Naive thymus-derived CD8-positive, alpha-beta T cell (primary cell): ENCODE results near the gene GMEB2. TPM values are rescaled to one million over a fixed set of nuclear protein-coding genes. Genes with fewer than 3 reads are reported as not detected.
A peak's percentile ranks its signal among the peaks of the same experiment; 100 is the strongest.
"Not testable (repeated sequence)": the region's sequence is repeated elsewhere in the genome, so short reads cannot be mapped to it uniquely, and the experiment has no call there.

Experiments used
- ATAC-seq, 2 donors: fragments of 150-1000 bp; cut with Tn5 transposase in 1 of 2; sonication (Bioruptor Pico), chemical (Tn5 transposase) in 1 of 2; 1 replicate in 1 of 2; 2 replicates in 1 of 2; pipeline ENCODE4 v1.10.0; 2021; ENCODE audit warnings: mild to moderate bottlenecking in 2 of 2, moderate library complexity in 2 of 2
- POLR2A ChIA-PET: fragments of 350-600 bp; sonication (Branson Sonifier 250); formaldehyde crosslinking; loops from one replicate; lab custom pipeline; 2021; ENCODE audit warnings: antibody characterized with exemption; lab: Charles Lee
- DNase-seq, 10 donors: peaks; one replicate each; pipeline versions ENCODE4 v3.0.0 to v3.0.0-alpha.2; 2020 to 2022
- H3K27ac Mint-ChIP-seq, 10 donors: one replicate each; pipeline ENCODE4 v1.8.0; 2020 to 2022; ENCODE audit warnings: mild to moderate bottlenecking in 10 of 10, mixed read lengths in 10 of 10, moderate library complexity in 4 of 10, inconsistent platforms in 1 of 10
- H3K27me3 Mint-ChIP-seq, 5 donors: one replicate each; pipeline ENCODE4 v1.8.0; 2021 to 2022; ENCODE audit warnings: mixed read lengths in 5 of 5
- H3K36me3 Mint-ChIP-seq, 3 donors: one replicate each; pipeline ENCODE4 v1.8.0; 2020 to 2022; ENCODE audit warnings: mixed read lengths in 3 of 3, mild to moderate bottlenecking in 2 of 3, inconsistent platforms in 1 of 3
- H3K4me1 Mint-ChIP-seq, 4 donors: one replicate each; pipeline ENCODE4 v1.8.0; 2021 to 2022; ENCODE audit warnings: mixed read lengths in 4 of 4
- H3K4me3 Mint-ChIP-seq, 10 donors: one replicate each; pipeline ENCODE4 v1.8.0; 2020 to 2022; ENCODE audit warnings: mild to moderate bottlenecking in 10 of 10, mixed read lengths in 10 of 10, moderate library complexity in 6 of 10, inconsistent platforms in 1 of 10
- H3K9me3 Mint-ChIP-seq, 9 donors: one replicate each; pipeline ENCODE4 v1.8.0; 2020 to 2022; ENCODE audit warnings: mixed read lengths in 9 of 9, mild to moderate bottlenecking in 3 of 9, inconsistent platforms in 1 of 9, moderate library complexity in 1 of 9
- polyA plus RNA-seq, 3 donors: library from polyadenylated mRNA; unstranded; fragments of 300-500 nt; fragmentation: Illumina TruSeq; gene quantifications; one replicate each; pipeline ENCODE4 v1.2.3, GENCODE V29; 2021
- total RNA-seq, 8 experiments: library from RNA in 2 of 8; stranded (reverse) in 2 of 8; gene quantifications; one replicate each; pipeline ENCODE4 v1.2.3 and lab custom pipeline; 2021 to 2026

Gene GMEB2
- total and polyA plus RNA-seq, 5 experiments from 2014 or later: 6.2 to 26.6 (median 16.3) TPM

DNA sequence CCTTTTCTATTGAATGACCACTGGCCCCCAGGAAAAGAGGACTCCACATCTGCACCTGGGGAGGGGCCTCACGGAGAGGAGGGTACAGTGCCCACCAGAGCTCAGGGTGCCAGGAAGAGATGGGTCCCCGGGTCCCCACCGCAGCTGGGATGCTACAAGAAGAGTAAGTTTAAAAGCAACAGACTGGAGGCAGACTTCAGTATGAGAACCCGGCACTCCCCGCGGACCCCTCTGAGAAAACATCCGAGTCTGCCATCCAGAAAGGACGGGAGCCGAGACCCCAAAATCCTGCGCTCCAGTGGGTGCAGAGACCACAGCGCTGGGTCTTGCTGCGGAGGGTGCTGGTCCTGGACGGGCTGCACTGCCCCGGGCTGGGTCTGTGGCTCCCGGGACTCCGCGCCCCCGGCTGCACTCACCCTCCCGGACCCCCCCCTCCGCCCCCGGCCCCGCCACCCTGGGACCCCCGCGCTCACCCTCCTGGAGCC lies 53.2 kb downstream of the GMEB2 start:
- Mint-ChIP-seq H3K36me3 (no peaks in the 10 kb centered on the region), H3K4me3 (peak overlapping the region; percentile 74 to 89 (median 79))
- peak in 1 of 10 donors; percentile 21 for DNase-seq

DNA sequence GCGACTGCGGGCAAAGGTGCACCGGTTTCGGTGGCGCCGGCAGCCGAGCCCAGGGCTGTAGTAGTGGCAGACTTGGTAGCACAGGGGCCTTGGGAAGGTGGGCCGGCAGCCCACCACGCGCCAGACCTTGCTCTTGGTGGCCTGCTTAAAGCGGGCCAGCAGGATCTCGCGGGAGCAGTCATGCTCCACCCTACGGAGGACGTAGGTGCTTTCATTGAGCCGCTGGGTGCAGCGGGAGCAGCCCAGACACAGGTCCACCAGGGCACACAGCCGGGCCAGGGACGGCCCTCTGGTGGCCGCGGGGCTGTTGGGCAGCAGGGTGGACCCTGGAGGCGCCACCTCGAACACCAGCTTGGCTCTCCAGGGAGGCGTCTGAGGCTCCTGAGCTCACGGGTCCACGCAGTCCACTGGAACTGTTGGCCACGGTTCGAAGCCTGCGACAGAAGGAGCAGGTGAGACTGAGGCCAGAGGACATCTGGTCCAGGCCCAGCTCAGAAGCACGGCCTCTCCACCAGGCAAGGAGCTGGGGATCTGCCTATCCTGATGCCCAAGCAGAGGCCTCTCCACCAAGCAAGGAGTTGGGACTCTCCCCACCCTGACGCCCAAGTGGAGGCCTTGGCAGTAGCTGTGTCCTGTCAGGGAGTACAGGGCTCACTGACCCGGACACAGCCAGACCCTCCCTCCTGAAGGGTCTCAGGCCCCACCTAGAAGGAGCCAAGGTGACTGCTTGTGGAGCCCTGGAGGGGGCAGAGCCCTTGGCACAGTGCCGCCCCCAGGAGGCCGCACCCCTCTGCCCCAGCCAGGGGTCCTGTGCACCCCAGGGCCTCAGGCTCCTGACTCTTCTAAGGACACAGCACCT lies 53.9 kb downstream of the GMEB2 start:
- POLR2A ChIA-PET: interaction anchor here (1.3 to 1.6 kb wide), 5 partner anchors 18 to 69 kb away, joined by 3 to 5 read pairs (median 3); partner anchors contain the start of genes FNDC11 and PTK6

More for the DNA sequence above, 53.2 kb downstream of the GMEB2 start:
- POLR2A ChIA-PET: interaction anchor here (1.1 to 1.6 kb wide), 5 partner anchors 18 to 68 kb away, joined by 3 to 4 read pairs (median 3); partner anchors contain the start of gene PTK6
- H3K9me3 Mint-ChIP-seq: no peaks in the 10 kb centered on the region
- ATAC-seq: peak; percentile 26 to 58
- H3K27ac Mint-ChIP-seq: peak overlapping the region in 7 of 10 donors; percentile 35 to 88 (median 56)
- H3K27me3 Mint-ChIP-seq: peaks cover 0 to 2% (median 0%) of the 10 kb centered on the region in 5 donors
- H3K4me1 Mint-ChIP-seq: peaks cover 4 to 19% (median 12%) of the 10 kb centered on the region in 4 donors

DNA sequence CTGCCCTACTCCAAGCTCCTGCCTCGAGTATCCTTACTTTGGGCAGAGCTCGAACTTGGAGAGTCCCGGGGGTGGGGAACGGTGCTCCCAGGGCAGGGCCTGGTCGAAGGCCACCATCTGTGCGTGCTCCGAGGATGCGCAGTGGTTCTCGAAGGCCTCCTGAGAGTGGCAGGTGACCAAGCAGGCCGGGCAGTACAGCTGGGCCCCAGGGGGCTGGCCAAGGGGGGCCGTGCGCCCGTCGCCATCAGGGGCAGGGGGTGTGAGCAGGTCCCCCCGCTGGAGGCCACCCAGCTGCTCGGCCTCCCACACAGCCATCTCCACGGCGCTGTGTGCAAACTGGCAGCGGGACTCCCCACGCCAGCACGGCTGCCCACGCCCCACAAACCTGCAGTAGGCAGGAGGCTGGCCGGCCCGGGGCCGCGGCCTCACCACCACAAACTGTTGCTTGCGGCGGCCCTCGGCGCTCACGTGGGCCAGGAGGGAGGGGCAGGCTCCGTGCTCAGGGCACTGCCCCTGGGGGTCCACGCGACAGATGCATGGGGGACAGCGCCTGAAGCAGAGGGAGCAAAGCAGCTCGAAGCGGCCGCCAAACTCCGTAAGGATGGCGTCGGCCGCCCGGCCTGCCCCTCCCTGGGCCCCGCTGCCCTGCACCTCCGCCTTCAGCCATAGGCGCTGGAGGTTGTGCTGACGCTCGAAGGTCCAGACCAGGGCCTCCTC lies 54.7 kb downstream of the GMEB2 start:
- Mint-ChIP-seq H3K27ac (no peak overlapping the region), H3K9me3 (no peaks in the 10 kb centered on the region), H3K27me3 (no peaks in the 10 kb centered on the region), H3K4me3 (peak overlapping the region in 1 of 10 donors; percentile 16), H3K36me3 (no peaks in the 10 kb centered on the region), H3K4me1 (peaks cover 10 to 32% (median 25%) of the 10 kb centered on the region in 4 donors)
- POLR2A ChIA-PET: interaction anchor here (1.1 to 1.4 kb wide), 3 partner anchors 18 to 60 kb away, joined by 3 to 5 read pairs (median 4); partner anchors contain the start of gene FNDC11
- DNase-seq (no peak), ATAC-seq (no peak)

More for the DNA sequence above, 53.9 kb downstream of the GMEB2 start:
- H3K9me3 Mint-ChIP-seq: no peaks in the 10 kb centered on the region
- peaks cover 6 to 24% (median 17%) of the 10 kb centered on the region in 4 donors for H3K4me1 Mint-ChIP-seq
- ATAC-seq: peak in 1 of 2 donors; percentile 2
- DNase-seq: no peak
- peak overlapping the region; percentile 74 to 89 (median 79) for H3K4me3 Mint-ChIP-seq
- no peaks in the 10 kb centered on the region for H3K27me3 Mint-ChIP-seq
- no peaks in the 10 kb centered on the region for H3K36me3 Mint-ChIP-seq
- peak overlapping the region in 5 of 10 donors; percentile 51 to 88 (median 78) for H3K27ac Mint-ChIP-seq

DNA sequence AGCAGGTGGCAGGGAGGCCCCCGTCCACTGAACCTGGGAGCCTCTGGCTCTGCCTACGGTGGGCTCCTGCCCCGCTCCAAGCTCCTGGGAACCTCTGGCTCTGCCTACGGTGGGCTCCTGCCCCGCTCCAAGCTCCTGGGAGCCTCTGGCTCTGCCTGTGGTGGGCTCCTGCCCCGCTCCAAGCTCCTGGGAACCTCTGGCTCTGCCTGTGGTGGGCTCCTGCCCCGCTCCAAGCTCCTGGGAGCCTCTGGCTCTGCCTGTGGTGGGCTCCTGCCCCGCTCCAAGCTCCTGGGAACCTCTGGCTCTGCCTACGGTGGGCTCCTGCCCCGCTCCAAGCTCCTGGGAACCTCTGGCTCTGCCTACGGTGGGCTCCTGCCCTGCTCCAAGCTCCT lies 55.8 kb downstream of the GMEB2 start:
- DNase-seq, H3K27me3 Mint-ChIP-seq, H3K36me3 Mint-ChIP-seq, H3K27ac Mint-ChIP-seq, H3K9me3 Mint-ChIP-seq, POLR2A ChIA-PET, H3K4me3 Mint-ChIP-seq, ATAC-seq: not testable (repeated sequence)
- peaks cover 9 to 32% (median 29%) of the 10 kb centered on the region in 4 donors for H3K4me1 Mint-ChIP-seq

DNA sequence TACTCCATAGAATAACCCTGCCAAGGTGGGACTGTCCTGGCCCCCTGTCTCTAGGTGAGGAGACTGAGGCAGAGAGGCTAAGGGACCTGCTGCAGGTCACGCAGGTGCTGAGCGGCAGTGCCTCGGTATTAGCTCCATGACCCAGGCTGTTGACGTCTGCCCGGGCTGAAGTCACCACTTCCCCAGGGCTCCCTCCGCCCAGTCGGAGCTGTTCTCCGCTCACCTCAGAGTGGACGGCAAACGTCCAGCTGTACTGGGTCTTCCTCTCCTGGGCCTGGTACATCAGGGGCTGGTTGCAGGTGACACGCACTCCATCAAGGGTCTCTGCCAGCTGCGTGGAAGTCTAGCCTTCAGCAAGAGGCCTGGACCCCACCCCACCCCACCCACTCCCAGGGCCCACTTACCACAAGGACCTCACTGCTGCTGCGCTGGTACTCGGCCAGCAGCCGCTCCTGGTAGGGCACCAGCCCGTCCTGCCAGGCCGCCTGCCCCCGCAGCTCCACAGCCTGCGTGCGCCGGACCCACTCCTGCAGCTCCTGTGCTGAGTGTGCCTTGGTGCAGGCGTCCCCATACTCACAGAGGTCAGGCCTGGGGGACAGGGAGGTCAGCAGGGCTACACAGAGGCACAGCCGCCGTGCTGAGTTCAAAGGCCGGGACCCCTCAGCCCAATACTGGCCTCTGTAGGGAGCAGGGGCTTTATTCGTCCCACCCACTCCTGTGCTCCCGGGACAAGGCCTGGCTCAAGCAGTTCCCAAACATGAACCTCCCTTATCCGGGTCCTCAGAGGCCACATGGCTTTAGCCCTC lies 56.4 kb downstream of the GMEB2 start:
- H3K27me3 Mint-ChIP-seq: no peaks in the 10 kb centered on the region
- no peaks in the 10 kb centered on the region for H3K36me3 Mint-ChIP-seq
- POLR2A ChIA-PET: interaction anchor here (1.0 kb wide), 1 partner anchor 18 kb away, joined by 5 read pairs; no protein-coding TSS in a partner anchor
- no peaks in the 10 kb centered on the region for H3K9me3 Mint-ChIP-seq
- DNase-seq: no peak
- no peak overlapping the region for H3K27ac Mint-ChIP-seq
- ATAC-seq: no peak
- H3K4me3 Mint-ChIP-seq: peak overlapping the region in 3 of 10 donors; percentile 22 to 79 (median 55)
- peaks cover 9 to 32% (median 29%) of the 10 kb centered on the region in 4 donors for H3K4me1 Mint-ChIP-seq

DNA sequence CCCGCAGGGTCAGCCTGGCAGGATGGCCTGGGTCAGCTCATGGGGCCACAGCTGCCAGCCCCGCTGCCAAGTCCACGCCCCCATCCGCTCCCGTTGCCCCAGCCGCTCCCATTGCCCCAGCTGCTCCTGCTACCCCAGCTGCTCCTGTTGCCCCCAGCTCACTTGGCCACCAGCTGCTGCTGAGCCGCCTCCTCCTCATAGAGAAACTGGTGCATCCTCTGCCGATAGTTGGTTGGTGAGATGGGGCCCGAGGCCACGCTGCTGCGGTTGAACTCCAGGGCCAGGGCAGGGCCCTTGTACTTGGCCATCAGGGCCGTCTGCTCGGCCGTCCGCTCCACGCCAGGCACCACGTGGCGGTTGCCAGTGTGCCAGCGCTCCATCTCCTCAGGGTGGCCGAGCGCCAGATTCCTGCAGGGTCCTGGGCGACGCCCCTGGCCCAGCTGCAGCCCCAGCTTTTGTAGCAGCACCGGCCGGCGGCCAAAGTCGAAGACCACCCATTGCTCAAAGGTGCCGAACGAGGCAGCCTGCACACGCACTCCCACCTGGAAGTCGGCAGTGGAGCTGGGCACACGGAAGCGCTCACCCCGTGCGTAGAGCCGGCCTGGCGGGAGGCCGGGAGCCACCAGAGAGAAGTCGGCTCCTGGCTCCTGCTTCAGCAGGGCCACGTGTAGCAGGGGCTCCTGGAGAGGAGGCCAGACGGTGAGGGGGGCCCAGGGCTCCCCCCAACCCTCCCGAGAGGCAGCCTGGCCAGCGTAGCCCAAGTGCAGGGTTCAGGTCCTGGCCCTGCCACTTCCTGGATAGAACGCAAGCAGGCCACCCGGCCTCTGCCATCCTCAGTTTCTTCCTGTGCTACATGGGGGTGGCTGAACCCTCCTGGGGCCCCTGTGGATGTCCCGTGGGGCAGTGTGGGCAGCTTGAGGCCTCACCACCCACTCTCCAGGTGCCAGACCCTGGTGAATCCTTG lies 57.6 kb downstream of the GMEB2 start:
- H3K36me3 Mint-ChIP-seq: no peaks in the 10 kb centered on the region
- DNase-seq (no peak), ATAC-seq (no peak)
- POLR2A ChIA-PET: interaction anchor here (0.6 to 5.5 kb wide), 8 partner anchors 11 to 72 kb away, joined by 3 to 37 read pairs (median 6); partner anchors contain the start of genes FNDC11 and GMEB2
- no peak overlapping the region for H3K27ac Mint-ChIP-seq
- no peaks in the 10 kb centered on the region for H3K9me3 Mint-ChIP-seq
- H3K4me3 Mint-ChIP-seq: peak overlapping the region in 9 of 10 donors; percentile 18 to 85 (median 63)
- no peaks in the 10 kb centered on the region for H3K27me3 Mint-ChIP-seq
- peaks cover 9 to 32% (median 29%) of the 10 kb centered on the region in 4 donors for H3K4me1 Mint-ChIP-seq

DNA sequence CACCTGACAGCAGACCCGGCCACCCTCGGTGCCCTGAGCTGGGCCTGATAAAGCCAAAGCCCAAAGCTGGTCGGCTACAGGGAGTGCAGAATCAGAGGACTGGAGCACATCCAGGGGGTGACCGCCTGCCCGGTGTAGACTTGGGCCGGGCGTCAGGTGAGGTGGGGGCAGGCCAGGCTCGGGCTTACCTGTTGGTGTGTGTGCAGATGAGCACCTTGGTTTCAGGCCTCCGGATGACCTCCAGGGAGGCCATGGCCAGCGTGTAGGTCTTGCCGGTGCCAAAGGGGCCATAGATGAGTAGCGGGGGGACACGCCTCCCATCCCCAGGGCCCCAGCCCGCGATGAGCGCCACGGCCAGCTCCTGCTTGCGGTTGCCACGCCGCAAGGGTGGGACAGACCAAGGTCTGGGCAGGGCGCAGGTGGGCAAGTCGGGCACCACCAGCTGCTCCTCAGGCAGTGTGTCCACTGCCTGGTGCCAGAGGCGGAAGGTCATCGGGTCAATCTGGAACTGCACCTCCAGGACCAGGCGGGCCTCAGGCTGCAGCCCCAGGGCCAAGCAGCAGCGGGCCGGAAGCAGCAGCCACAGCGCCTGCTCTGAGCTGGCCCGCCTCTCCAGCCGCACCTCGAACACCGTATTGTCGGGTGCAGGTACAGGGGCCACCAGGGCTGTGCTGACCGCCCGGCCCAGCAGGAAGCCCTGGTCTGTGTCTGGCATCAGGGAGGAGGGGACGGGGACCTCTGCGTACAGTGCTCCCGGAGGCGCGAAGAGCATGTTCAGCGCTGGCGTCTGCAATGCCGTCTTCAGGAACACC lies 58.5 kb downstream of the GMEB2 start:
- DNase-seq: no peak
- peak; percentile 24 to 41 for ATAC-seq
- Mint-ChIP-seq H3K4me1 (peaks cover 9 to 32% (median 28%) of the 10 kb centered on the region in 4 donors), H3K27me3 (no peaks in the 10 kb centered on the region), H3K36me3 (no peaks in the 10 kb centered on the region), H3K27ac (peak overlapping the region in 7 of 10 donors; percentile 18 to 70 (median 37)), H3K4me3 (peak overlapping the region; percentile 68 to 89 (median 82)), H3K9me3 (no peaks in the 10 kb centered on the region)
- POLR2A ChIA-PET: interaction anchor here (0.6 to 5.5 kb wide), 11 partner anchors 10 to 412 kb away, joined by 3 to 37 read pairs (median 4); partner anchors contain the start of genes FNDC11, GMEB2, PRPF6 and PTK6

DNA sequence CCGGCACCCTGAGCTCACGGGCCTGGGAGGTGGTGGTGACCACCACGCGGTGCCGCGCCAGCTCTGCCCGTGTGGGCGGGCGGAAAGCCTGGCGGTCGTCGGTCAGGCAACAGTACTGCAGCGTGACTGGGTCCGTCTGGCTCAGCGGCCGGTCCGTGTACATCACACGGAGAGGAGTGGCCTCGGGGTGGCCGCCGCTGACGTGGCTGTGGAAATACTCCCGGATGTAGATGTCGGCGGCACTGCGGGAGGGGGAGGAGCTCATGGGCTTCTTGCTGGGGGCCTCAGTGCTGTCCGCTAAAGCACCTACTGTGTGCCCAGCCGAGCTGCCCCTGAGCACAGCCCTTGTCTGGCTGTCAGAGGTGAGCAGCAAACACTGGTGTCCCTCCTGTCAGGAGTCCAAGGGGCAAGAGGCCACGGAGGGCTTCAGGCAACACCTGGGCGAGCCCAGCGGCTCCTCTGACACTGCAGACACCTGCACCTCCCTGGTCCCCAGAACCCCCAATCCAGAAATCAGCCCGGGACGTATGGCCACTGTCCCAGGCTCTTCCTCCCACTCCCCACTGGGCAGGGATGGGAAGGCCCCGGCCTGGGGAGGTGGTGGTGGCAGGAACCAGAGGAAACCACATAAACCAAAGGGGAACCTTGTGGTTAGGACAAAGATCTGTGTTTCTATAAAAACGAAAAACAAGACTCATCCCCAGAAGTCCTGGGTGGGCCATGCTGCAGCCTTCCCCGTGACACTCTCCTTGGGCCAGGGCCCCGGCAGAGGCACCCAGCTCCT lies 59.3 kb downstream of the GMEB2 start:
- DNase-seq: peak in 9 of 10 donors; percentile 19 to 74 (median 45)
- no peaks in the 10 kb centered on the region for H3K27me3 Mint-ChIP-seq

DNA sequence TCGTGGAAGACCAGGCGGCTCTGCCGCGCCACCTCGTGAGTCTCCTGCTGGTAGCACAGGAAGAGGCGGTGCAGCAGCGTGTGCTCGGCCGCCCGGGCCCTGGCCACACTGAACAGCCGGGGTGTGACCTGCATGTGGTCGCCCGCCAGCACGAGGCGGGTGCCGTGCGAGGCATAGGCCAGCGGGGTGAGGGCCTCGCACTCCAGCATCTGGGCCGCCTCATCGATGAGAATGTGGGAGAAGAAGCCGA lies 59.8 kb downstream of the GMEB2 start:
- no peaks in the 10 kb centered on the region for H3K9me3 Mint-ChIP-seq
- peaks cover 9 to 32% (median 28%) of the 10 kb centered on the region in 4 donors for H3K4me1 Mint-ChIP-seq
- DNase-seq (no peak), ATAC-seq (peak in 1 of 2 donors; percentile 2)
- H3K36me3 Mint-ChIP-seq: no peaks in the 10 kb centered on the region
- no peaks in the 10 kb centered on the region for H3K27me3 Mint-ChIP-seq
- peak overlapping the region in 5 of 10 donors; percentile 24 to 85 (median 58) for H3K4me3 Mint-ChIP-seq
- peak overlapping the region in 3 of 10 donors; percentile 14 to 55 (median 32) for H3K27ac Mint-ChIP-seq
- POLR2A ChIA-PET: interaction anchor here (0.5 to 5.5 kb wide), 10 partner anchors 10 to 413 kb away, joined by 3 to 37 read pairs (median 4); partner anchors contain the start of genes FNDC11, PRPF6 and PTK6

More for the DNA sequence above, 59.3 kb downstream of the GMEB2 start:
- no peaks in the 10 kb centered on the region for H3K36me3 Mint-ChIP-seq
- POLR2A ChIA-PET: interaction anchor here (0.5 to 5.5 kb wide), 11 partner anchors 11 to 413 kb away, joined by 3 to 37 read pairs (median 4); partner anchors contain the start of genes FNDC11, PRPF6 and PTK6
- no peaks in the 10 kb centered on the region for H3K9me3 Mint-ChIP-seq
- H3K4me1 Mint-ChIP-seq: peaks cover 9 to 32% (median 28%) of the 10 kb centered on the region in 4 donors
- H3K4me3 Mint-ChIP-seq: peak overlapping the region; percentile 68 to 89 (median 82)
- ATAC-seq: peak; percentile 68 to 72
- peak overlapping the region in 8 of 10 donors; percentile 18 to 70 (median 42) for H3K27ac Mint-ChIP-seq
